K562 treated with DMSO at 1 percent for 48 hours (cell line): ENCODE results near the gene TMEM39B. TPM values are rescaled to one million over a fixed set of nuclear protein-coding genes. Genes with fewer than 3 reads are reported as not detected.

Source experiments
- total RNA-seq: library from RNA; unstranded; fragments of 300-600 nt; gene quantifications from 2 replicates; pipeline ENCODE4 v1.2.3, GENCODE V29; 2022; ENCODE audit warnings: low replicate concordance; ENCODE audit errors: extremely low read depth

TMEM39B gene
- not detected in 2 replicates for total RNA-seq

GRCh38 chr1:32072622-32073298, at the start of gene TMEM39B:
TSS of gene TMEM39B (plus strand) at chr1:32072939. CDS start at chr1:32073048, 109 bp downstream.

GRCh38 chr1:32107742-32108661, 35.3 kb downstream of the TMEM39B start, which contains the start of gene KPNA6:
TSS of gene KPNA6 (plus strand) at chr1:32108056. CDS start at chr1:32108131, 75 bp downstream.

Other genes with a start within 250 kb of the TMEM39B start
- gene PTP4A2, start 134.6 kb upstream of the TMEM39B start, total RNA-seq, result 1,669 TPM in 1 of 2 replicates, not detected in the other
- not detected in 2 replicates for gene KHDRBS1, start 59.1 kb upstream of the TMEM39B start, total RNA-seq
- gene KPNA6, start 35.1 kb downstream of the TMEM39B start, total RNA-seq, result not detected in 2 replicates
- gene TXLNA, start 106.7 kb downstream of the TMEM39B start, total RNA-seq, result not detected in 2 replicates
- not detected in 2 replicates for gene CCDC28B, start 127.7 kb downstream of the TMEM39B start, total RNA-seq
- not detected in 2 replicates for gene IQCC, start 132.7 kb downstream of the TMEM39B start, total RNA-seq
- gene DCDC2B, start 136.2 kb downstream of the TMEM39B start, total RNA-seq, result not detected in 2 replicates
- gene TMEM234, start 149.4 kb downstream of the TMEM39B start, total RNA-seq, result not detected in 2 replicates
- not detected in 2 replicates for gene EIF3I, start 149.5 kb downstream of the TMEM39B start, total RNA-seq
- gene FAM167B, start 174.3 kb downstream of the TMEM39B start, total RNA-seq, result not detected in 2 replicates
- not detected in 2 replicates for gene LCK, start 178.3 kb downstream of the TMEM39B start, total RNA-seq
- 992 TPM in 1 of 2 replicates, not detected in the other for gene HDAC1, start 219.1 kb downstream of the TMEM39B start, total RNA-seq